GM19351 (cell line): ENCODE measurements around the gene RAPGEF4.
A peak's percentile ranks its signal among the peaks of the same experiment; 100 is the strongest.

ENCODE experiments used
- ATAC-seq: cut with Tn5 transposase; IDR thresholded peaks from one replicate; pipeline ENCODE4 v1.9.1; 2021; ENCODE audit warnings: mild to moderate bottlenecking, moderate library complexity; ENCODE audit not compliant: unreplicated experiment

Gene RAPGEF4

GRCh38 chr2:173053043-173053699 lies 317.5 kb downstream of the RAPGEF4 start:
- no peak for ATAC-seq

DNA sequence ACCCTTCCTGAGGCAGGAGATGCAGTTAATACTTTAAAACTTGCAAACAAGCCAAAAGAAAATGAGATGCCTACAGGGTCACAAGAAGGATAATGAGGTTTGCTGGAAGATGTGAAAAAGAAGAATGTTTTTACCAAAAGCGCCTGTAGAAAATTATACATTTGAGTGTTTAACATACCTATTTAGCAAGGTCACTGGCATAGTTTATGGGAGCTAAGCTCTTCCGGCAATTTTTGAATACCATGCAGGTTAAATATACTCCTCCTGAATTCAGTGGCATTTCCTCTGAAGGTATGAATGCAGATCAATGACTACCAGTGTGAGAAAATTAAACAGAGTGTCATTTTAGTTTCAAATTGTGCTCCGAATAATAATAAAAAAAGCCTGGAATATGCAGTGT lies 318.8 kb downstream of the RAPGEF4 start:
- no peak for ATAC-seq

DNA sequence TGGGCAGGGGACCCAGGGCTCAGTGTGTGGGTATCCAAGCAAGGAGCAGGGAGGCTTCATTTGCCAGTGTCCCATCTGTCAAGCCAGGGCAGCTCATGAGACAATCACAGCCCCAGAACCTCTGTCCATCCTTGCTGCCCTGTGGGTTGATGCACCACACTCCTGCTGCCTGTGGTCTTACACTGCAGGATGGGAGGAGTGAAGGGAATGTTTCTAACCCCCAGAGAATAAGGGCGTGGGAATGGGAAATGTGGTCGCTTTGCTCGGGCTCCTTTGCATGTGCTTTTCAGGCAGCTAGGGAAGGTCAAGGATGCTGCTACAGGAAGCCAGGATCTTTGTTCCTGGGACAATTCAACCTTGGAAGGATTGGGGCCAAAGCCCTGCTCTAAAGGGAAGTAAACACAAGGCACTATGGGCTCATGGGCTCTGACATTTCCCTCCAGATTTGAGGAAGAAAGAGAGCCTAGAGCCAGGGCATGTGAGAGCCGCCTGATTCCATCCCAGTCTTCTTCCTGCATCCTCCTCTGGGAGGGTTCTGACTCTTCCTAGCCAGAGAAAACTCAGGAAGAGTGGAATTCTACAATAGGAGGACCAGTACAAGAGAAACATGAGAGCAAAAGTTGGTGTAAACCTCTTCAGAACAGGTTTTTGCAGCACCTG lies 321.2 kb downstream of the RAPGEF4 start:
- ATAC-seq = no peak

GRCh38 chr2:173058097-173058496 lies 322.5 kb downstream of the RAPGEF4 start:
- ATAC-seq = no peak

DNA sequence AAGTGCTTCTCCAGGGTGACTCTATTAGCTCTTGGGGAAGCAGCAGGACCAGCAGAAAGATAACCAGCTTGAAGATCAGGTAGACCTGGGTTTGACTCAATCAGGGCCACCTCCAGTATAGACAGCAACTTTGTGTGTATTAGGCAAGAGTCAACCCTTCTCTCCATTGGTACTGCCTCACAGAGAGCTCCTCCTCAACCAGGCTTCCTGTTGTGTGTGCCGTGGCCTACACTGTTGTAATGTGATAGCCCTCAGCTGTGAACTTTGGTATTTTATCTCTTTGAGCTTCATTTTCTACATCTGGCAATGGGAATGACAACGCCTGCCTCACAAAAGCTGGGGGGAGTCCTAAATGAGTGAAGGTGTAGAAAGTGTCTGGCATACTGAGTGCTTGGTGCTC lies 323.0 kb downstream of the RAPGEF4 start:
- ATAC-seq = no peak

GRCh38 chr2:173059292-173059691 lies 323.6 kb downstream of the RAPGEF4 start:
- ATAC-seq = no peak

DNA sequence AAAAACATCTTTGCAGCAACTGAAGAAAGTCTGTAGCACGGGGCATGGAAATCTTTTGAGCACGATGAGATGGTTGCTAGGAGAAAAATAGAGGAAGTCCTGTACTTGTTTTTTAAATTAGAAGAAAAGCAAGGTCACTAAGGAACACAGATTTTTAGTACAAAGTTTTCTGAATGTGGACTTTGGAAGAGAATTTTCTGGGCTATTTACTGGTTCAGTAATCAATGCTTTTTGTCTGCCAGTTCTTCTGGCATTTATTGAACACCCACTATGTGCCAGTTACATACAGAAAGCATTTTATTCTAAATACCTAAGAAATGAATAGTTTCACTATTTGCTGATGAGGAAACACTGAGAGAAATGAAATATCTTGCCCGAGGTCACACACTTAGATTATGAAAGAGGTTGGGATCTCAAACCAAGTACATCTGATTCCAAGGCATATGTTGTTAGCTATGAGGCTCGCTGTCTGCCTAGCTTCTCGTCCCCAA lies 324.4 kb downstream of the RAPGEF4 start:
- ATAC-seq = no peak

- ATAC-seq = no peak
Observed at GRCh38 chr2:173062801-173063200, 327.2 kb downstream of the RAPGEF4 start.

GRCh38 chr2:173064151-173064805 lies 328.6 kb downstream of the RAPGEF4 start:
- ATAC-seq = no peak

DNA sequence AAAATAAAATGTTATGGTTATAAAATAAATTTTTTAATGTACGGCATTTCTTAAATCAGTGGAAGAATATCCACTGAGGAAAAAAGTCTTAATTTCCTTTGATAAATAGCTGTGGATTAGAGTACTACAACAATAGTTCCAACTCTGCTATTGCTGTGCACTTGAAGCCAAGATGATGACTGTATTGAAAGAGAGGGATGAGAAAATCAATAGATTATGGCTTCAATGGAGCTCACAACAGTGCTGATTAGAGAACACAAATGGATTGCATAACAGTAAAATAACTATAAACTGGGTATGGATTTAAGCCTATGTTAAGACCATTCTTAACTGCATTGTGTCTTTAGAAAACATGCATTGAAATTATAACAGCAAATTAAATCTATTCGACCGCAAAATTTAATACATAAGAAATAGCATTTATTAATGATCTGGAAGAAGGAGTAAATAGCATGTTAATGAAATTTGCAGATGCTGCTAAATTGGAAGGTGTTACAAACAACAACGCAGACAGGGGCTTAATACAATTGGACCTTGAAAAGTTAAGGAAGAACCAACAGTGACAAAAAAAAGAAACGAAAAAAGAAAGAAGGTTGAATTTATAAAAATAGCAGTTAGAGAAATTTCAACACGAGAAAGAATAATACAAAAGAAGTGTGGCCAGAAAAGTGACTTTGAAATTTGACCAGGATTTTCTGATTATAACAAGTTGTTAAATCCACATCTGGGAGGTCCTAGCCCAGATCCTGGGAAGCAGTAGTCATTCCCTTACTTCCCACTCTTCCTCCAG lies 331.4 kb downstream of the RAPGEF4 start:
- ATAC-seq = no peak

DNA sequence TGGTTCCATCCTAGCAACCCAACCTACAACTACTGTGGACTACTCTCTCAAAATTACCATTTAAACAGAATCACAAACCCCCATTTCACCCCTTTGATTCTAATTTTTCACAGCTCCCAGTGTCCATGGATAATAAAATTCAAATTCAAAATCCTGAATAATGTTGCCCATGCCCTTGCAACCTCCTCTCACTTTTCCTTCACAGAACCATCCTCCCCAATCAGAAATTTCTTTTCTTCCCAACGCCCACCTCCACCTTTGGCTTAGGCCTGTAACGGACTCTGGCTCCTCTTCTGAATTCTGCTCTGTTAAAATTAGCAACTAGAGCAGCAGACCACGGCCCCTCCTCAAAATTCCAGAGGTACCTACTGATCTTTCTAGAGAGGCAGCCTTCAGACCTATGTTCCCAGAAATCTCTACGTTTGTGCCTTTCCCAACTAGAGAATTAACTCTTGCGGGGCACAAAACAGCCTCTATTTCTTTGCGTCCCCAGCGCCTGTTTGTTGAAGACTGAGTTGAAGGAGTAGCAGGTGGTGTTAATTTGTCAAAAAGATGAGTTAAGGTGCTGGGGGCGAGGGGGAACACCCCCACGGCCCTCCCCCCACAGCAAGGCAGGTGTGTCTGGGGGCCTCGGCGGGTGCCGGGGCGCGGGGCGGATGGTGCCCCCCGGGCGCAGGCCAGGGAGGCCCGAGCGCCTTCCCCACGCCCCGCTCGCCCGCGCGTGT lies 339.6 kb downstream of the RAPGEF4 start:
- ATAC-seq = no peak

- ATAC-seq = peak; percentile 62
Observed at GRCh38 chr2:173075781-173076580, 340.3 kb downstream of the RAPGEF4 start, which contains the start of gene MAP3K20. MAP3K20 (plus strand) TSS chr2:173075846; CDS start chr2:173091032, 15,186 bp downstream.

GRCh38 chr2:173076581-173077345 lies 341.1 kb downstream of the RAPGEF4 start:
- peak; percentile 29 for ATAC-seq

- no peak for ATAC-seq
Observed at GRCh38 chr2:173077506-173078177, 342.0 kb downstream of the RAPGEF4 start.

GRCh38 chr2:173079141-173079540 lies 343.5 kb downstream of the RAPGEF4 start:
- ATAC-seq = no peak

DNA sequence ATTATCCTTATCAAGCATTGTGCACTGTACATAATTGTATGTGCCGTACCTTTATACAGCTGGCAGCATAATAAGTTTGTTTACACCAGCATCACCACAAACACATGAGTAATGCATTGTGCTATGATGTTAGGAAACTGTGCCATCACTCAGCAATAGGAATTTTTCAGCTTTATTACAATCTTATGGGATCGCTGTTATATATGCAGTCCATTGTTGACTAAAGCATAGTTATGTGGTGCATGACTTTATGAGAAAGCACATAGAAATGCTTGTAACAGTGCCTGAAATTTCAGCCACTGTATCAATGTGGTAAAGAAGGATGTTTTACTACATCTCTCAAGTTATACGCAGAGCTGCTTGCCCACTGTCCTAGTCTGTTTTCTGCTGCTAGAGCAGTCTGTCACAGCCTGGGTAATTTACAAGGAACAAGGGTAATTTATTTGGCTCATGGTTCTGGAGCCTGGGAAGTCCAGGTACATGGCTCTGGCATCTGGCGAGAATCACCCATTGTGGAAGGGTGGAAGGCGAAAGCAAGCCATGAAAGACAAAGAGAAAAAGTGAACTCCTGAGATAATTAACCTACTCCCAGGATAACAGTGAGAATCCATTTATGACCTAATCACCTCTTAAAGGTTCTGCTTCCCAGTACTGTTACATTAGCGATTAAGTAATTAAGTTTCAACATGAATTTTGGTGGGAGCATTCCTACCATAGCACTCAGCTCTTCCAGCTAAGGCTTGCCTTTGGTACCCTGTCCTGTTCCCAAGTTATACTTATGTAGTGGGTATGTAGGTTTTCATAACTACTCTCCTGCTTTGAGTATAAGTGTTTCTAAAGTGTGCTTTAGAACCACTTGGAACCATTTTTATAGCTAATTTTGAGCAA lies 344.6 kb downstream of the RAPGEF4 start:
- no peak for ATAC-seq

DNA sequence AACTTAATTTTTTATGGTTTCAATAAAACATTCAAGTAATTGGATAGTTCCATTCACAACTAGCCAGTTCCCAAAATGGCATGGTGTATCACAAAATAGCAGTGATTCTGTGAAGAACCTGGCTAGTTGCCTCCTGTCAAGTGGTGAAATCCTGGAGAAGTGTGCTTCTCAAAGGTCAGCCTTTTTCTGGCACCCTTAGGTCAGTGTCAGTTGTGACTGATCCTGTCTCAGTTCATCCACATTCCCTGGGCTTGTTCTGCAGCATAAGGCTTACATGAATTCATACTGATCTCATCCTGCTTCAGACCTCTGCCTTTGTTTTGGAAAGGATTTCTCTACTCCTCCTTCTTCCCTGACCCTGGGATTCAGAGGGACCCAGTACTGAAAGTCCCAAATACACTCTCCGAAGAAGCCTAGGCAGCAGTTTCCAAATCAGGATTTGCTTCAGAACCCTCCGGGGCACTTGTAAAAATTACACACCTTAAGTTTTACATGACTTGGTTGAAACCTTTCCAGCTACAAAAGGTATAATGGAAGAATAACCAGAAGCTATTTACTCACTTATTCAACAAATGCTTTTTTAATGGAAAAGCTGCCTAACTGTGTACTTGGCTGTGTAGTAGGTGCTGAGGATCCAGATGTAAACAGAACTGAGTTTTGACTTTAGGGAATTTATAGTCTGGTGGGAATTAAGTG lies 351.0 kb downstream of the RAPGEF4 start:
- no peak for ATAC-seq
